KMS-11 (cell line): ENCODE results near the gene RAB8B.

ENCODE experiments used
- H2AFZ ChIP-seq: fragments of 200-600 bp; sonication (generic); 2 replicates; pipeline ENCODE4 v1.6.1; 2016; ENCODE audit warnings: antibody characterized with exemption, mixed run types, low read depth
- H3K27ac ChIP-seq: fragments of 200-600 bp; sonication (generic); 2 replicates; pipeline ENCODE4 v1.6.1; 2016; ENCODE audit warnings: mild to moderate bottlenecking, mixed run types
- H3K27me3 ChIP-seq: fragments of 200-600 bp; sonication (generic); 2 replicates; pipeline ENCODE4 v1.6.1; 2017; ENCODE audit warnings: mild to moderate bottlenecking, low read depth, mixed run types, moderate library complexity; ENCODE audit not compliant: insufficient read depth
- H3K36me3 ChIP-seq: fragments of 200-600 bp; sonication (generic); 2 replicates; pipeline ENCODE4 v1.6.1; 2017; ENCODE audit warnings: mild to moderate bottlenecking, mixed run types; ENCODE audit not compliant: insufficient read depth
- H3K4me1 ChIP-seq: fragments of 200-600 bp; sonication (generic); 2 replicates; pipeline ENCODE4 v1.6.1; 2016; ENCODE audit warnings: mild to moderate bottlenecking, low read depth, mixed run types; ENCODE audit not compliant: poor library complexity, severe bottlenecking
- H3K4me2 ChIP-seq: fragments of 200-600 bp; sonication (generic); 2 replicates; pipeline ENCODE4 v1.7.0; 2016; ENCODE audit warnings: mild to moderate bottlenecking, mixed run types
- H3K4me3 ChIP-seq: fragments of 200-600 bp; sonication (generic); IDR thresholded peaks from 2 replicates; pipeline ENCODE4 v1.6.1; 2017; ENCODE audit warnings: low read depth, low read length, mixed read lengths; ENCODE audit not compliant: insufficient read depth
- H3K79me2 ChIP-seq: fragments of 200-600 bp; sonication (generic); 2 replicates; pipeline ENCODE4 v1.6.1; 2016; ENCODE audit warnings: low read depth, mixed run types; ENCODE audit not compliant: insufficient read depth
- H3K9ac ChIP-seq: fragments of 200-600 bp; sonication (generic); 2 replicates; pipeline ENCODE4 v1.6.1; 2016; ENCODE audit warnings: mild to moderate bottlenecking, mixed run types
- H4K20me1 ChIP-seq: fragments of 200-600 bp; sonication (generic); 2 replicates; pipeline ENCODE4 v1.6.1; 2016; ENCODE audit warnings: mild to moderate bottlenecking, mixed run types; ENCODE audit not compliant: insufficient read depth
- CTCF ChIP-seq: fragments of 200-600 bp; sonication (generic); conservative IDR thresholded peaks from 2 replicates; pipeline ENCODE4 v1.6.1; 2017; ENCODE audit warnings: low read depth, mild to moderate bottlenecking, antibody characterized with exemption, low read length, moderate library complexity, mixed read lengths

Gene RAB8B

GRCh38 chr15:63238796-63239195 lies 49.4 kb downstream of the RAB8B start:
- peak overlapping the region; percentile 29; the same call in 1 of the 2 replicates for H3K4me2 ChIP-seq
- TF ChIP-seq CTCF: no peak
- H3K4me1 ChIP-seq: peaks cover 9% of the 10 kb centered on the region
- H3K4me3 ChIP-seq: no peak overlapping the region
- H3K36me3 ChIP-seq: no peaks in the 10 kb centered on the region
- no peaks in the 10 kb centered on the region for H4K20me1 ChIP-seq
- H3K27me3 ChIP-seq: no peaks in the 10 kb centered on the region
- H3K27ac ChIP-seq: no peak overlapping the region
- no peak overlapping the region for H2AFZ ChIP-seq
- H3K79me2 ChIP-seq: no peaks in the 10 kb centered on the region
- H3K9ac ChIP-seq: no peak overlapping the region

- H3K4me1 ChIP-seq: peaks cover 9% of the 10 kb centered on the region
- H4K20me1 ChIP-seq: no peaks in the 10 kb centered on the region
- no peak overlapping the region for H3K4me3 ChIP-seq
- no peak for TF ChIP-seq CTCF
- H3K79me2 ChIP-seq: no peaks in the 10 kb centered on the region
- H3K36me3 ChIP-seq: no peaks in the 10 kb centered on the region
- H3K27ac ChIP-seq: no peak overlapping the region
- no peak overlapping the region for H3K4me2 ChIP-seq
- H2AFZ ChIP-seq: no peak overlapping the region
- H3K27me3 ChIP-seq: no peaks in the 10 kb centered on the region
- H3K9ac ChIP-seq: no peak overlapping the region
Observed at GRCh38 chr15:63240109-63240508, 50.7 kb downstream of the RAB8B start.

DNA sequence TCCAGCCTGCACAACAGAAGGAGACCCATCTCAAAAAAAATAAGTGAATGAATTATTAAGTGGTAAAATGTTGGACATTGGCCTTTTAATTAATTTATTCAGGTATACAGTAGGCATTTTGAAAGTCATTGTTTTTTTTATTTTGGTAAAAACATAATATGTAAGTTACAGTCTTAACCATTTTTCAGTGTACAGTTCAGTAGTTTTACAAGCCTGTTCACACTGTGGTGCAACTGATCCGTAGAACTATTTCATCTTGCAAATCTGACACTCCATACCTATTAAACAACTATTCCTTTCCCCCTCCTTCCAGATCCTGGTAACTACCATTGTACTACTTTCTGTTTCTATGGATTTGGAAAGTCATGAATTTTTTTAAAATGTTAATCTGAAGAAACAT lies 51.9 kb downstream of the RAB8B start:
- Histone ChIP-seq H3K36me3 (no peaks in the 10 kb centered on the region), H3K4me2 (no peak overlapping the region), H3K9ac (no peak overlapping the region), H2AFZ (no peak overlapping the region), H3K4me1 (peaks cover 9% of the 10 kb centered on the region), H3K79me2 (no peaks in the 10 kb centered on the region), H3K27me3 (no peaks in the 10 kb centered on the region), H3K4me3 (no peak overlapping the region), H4K20me1 (no peaks in the 10 kb centered on the region), H3K27ac (no peak overlapping the region)
- no peak for TF ChIP-seq CTCF

- H2AFZ ChIP-seq: no peak overlapping the region
- no peak overlapping the region for H3K27ac ChIP-seq
- H3K4me1 ChIP-seq: peaks cover 9% of the 10 kb centered on the region
- no peak for TF ChIP-seq CTCF
- H3K27me3 ChIP-seq: no peaks in the 10 kb centered on the region
- H3K4me2 ChIP-seq: no peak overlapping the region
- H3K79me2 ChIP-seq: no peaks in the 10 kb centered on the region
- no peaks in the 10 kb centered on the region for H3K36me3 ChIP-seq
- H3K4me3 ChIP-seq: no peak overlapping the region
- no peak overlapping the region for H3K9ac ChIP-seq
- no peaks in the 10 kb centered on the region for H4K20me1 ChIP-seq
Observed at GRCh38 chr15:63243101-63243500, 53.7 kb downstream of the RAB8B start.

DNA sequence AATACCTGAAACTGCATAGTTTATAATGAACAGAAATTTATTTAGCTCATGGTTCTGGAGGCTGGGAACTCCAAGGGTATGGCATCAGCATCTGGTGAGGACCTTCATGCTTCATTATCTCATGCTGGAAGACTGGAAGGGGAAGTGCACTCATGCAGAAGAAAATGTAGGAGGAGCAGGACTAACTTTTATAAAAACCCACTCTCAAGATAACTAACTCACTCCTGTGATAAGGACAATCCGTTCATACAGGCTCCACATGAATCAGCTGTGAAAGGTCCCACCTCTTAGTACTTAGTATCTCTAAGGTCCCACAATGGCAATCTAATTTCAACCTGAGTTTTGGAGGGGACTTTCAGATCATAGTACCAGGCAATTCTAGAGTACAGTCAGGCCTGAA lies 54.4 kb downstream of the RAB8B start:
- H3K79me2 ChIP-seq: no peaks in the 10 kb centered on the region
- H3K4me3 ChIP-seq: no peak overlapping the region
- H4K20me1 ChIP-seq: no peaks in the 10 kb centered on the region
- no peak overlapping the region for H3K27ac ChIP-seq
- H3K4me1 ChIP-seq: peaks cover 4% of the 10 kb centered on the region
- no peak overlapping the region for H3K9ac ChIP-seq
- no peak for TF ChIP-seq CTCF
- no peak overlapping the region for H2AFZ ChIP-seq
- no peaks in the 10 kb centered on the region for H3K27me3 ChIP-seq
- H3K36me3 ChIP-seq: no peaks in the 10 kb centered on the region
- H3K4me2 ChIP-seq: no peak overlapping the region
